OCI-LY3 (cell line): ENCODE measurements around the gene PGLYRP4.

Experiments
- EZH2phosphoT487 ChIP-seq: fragments of 200-600 bp; shearing (Covaris generic); IDR thresholded peaks from 2 replicates; pipeline ENCODE4 v1.6.1; 2018; ENCODE audit warnings: antibody characterized with exemption, mixed run types, low read depth
- TF ChIP-seq, protein P1 (sequence below): fragments of 200-600, 300-600 bp; sonication (generic); IDR thresholded peaks from 2 replicates; pipeline ENCODE4 v1.5.1; 2014; ENCODE audit warnings: antibody characterized with exemption, low read length, low read depth

- TF ChIP-seq, protein P1, sequence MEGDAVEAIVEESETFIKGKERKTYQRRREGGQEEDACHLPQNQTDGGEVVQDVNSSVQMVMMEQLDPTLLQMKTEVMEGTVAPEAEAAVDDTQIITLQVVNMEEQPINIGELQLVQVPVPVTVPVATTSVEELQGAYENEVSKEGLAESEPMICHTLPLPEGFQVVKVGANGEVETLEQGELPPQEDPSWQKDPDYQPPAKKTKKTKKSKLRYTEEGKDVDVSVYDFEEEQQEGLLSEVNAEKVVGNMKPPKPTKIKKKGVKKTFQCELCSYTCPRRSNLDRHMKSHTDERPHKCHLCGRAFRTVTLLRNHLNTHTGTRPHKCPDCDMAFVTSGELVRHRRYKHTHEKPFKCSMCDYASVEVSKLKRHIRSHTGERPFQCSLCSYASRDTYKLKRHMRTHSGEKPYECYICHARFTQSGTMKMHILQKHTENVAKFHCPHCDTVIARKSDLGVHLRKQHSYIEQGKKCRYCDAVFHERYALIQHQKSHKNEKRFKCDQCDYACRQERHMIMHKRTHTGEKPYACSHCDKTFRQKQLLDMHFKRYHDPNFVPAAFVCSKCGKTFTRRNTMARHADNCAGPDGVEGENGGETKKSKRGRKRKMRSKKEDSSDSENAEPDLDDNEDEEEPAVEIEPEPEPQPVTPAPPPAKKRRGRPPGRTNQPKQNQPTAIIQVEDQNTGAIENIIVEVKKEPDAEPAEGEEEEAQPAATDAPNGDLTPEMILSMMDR: no peak
- TF ChIP-seq EZH2phosphoT487: no peak
Observed at GRCh38 chr1:153302308-153302707, 46.3 kb downstream of the PGLYRP4 start.
